ENCODE data around the gene UTP14A.
"Not testable (repeated sequence)": the region's sequence is repeated elsewhere in the genome, so short reads cannot be mapped to it uniquely, and the experiment has no call there.

Gene UTP14A

DNA sequence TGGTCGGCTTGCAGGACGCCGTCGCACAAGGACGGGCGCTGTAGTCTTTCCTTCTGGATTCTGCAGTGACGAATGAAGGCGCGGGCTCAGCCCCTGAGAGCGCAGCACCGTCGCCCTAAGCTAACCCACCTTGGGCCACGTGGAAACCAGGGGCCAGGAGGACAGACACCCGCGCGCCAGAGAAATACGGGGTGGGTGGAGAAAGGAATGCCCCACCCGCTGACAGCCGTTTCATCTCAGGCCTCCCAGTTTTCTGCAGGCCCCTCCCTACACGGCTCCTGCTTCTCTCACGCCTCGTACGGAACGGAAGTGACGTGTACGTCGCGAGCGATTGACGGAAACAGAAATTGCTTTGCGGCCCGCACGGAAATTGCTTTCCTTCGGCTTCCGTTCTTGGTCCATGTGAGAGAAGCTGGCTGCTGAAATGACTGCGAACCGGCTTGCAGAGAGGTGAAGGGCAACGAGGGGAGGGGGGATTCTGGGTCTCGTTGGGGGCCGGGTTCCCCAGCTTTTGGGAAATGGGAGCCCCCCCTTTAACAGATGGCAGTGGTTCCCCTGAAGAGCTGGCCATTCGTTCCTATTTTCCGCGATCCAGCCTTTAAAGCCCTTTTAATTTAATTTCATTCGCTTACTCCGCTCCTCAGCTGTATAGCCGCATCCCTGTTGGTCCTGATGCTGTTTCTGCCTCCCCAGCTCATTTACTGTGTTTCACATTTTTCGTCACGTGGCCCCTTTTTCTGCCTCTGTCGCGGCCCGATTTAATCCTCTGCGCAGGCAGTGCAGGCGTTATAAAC lies at the start of gene UTP14A:
Gene UTP14A, plus strand, starts transcription at position 378 of the 794 bp plus-strand sequence. Its CDS starts 47 bp downstream, at position 425.
- peak; percentile 98 for FAIRE-seq

DNA sequence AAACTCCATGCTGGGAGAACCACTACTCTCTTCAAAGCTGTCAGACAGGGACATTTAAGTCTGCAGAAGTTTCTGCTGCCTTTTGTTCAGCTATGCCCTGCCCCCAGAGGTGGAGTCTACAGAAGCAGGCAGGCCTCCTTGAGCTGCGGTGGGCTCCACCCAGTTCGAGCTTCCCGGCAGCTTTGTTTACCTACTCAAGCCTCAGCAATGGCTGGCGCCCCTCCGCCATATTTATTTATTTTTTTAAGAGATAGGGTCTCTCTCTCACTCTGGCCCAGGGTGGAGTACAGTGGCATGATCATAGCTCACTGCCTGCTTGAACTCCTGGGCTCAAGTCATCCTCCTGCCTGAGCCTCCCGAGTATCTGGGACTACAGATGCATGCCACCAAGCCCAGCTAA lies 46.8 kb upstream of the UTP14A start:
- not testable (repeated sequence) for FAIRE-seq

DNA sequence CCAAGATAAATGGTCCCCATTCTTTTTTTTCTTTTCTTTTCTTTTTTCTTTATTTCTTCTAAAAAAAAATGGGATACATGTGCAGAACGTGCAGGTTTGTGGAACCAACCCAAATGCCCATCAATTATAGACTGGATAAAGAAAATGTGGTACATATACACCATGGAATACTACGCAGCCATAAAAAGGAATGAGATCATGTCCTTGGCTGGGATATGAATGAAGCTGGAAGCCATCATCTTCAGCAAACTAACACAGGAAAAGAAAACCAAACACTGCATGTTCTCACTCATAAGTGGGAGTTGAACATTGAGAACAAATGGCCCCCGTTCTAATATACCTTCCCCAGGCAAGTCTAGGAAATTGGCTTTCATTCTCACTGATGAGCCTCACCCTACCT lies 39.6 kb upstream of the UTP14A start:
- not testable (repeated sequence) for FAIRE-seq

DNA sequence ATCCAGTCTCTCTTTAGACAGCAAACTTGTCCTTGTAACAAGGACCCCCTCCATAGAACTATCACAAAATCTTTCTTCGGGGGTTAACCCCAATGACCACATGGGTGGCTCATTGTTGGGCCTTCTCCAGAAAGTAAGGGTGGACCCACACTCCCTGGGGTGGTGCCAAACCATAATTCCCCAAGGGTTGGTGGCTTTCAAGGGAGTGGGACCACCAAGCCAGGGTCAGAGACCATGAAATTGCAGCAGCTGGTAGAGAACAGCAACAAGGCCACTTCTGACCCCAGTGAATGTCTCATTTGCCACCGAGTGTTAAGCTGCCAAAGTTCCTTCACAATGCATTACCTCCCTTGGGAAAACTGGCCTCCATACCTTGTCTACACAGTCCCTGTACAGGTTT lies 33.4 kb upstream of the UTP14A start:
- FAIRE-seq, result no peak

DNA sequence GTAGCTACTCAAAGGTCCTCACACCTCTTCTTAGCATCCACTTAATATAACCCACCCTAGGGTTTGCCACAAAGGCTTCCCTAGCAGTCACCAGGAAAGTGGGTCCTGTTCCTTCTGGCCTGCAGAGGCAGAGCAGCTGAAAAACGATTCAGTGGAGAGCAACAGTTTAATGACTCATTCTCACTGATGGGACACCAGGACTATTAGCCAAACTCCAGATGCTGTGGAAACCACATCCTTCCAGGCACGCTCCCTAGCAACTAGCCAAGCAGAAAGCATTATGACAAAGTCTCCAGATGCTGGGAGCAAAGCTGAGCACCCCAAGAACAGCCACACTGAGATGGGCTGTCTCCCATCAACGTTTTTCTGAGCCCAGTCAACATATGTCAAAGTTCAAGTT lies 30.3 kb upstream of the UTP14A start:
- no peak for FAIRE-seq

DNA sequence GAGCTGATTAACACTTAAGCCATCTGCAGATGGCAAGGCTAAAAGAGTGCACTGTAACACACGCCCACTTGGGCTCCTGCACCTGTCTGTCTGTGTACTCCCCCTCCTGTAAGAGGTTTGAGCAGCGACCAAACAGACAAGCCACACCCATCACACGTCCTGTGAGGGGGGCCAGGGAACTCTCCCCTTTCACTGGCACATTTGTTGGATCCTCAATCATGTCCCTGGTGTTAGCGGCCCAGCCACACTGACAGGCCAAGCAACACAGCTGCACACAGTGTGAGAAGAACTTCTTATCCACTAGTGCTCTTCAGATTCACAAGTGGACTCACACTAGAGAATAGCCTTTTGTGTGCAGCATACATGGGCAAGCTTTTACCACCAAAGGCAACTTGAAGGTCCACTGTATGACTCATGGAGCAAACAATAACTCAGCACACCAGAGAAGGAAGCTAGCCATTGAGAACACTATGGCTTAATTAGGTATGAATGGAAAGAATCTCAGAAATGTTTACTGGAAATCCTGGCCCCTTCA lies 29.1 kb upstream of the UTP14A start:
- FAIRE-seq, result no peak

GRCh38 chrX:129877401-129877800 lies 28.6 kb upstream of the UTP14A start:
- FAIRE-seq, result no peak

DNA sequence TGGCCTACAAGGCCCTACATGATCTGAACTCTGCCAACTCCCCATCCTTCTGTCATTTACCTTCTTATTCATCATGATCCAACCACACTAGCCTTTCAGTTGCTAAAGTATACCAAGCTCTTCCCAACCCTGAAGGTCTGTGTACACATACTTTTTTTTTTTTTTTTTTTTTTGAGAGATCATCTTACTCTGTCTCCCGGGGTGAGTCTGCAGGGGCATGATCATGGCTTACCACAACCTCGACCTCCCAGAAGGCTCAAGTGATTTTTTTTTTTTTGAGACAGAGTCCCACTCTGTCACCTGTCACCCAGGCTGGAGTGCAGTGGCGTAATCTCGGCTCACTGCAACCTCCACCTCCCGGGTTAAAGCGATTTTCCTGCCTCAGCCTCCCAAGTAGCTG lies 5.9 kb upstream of the UTP14A start:
- no peak for FAIRE-seq

DNA sequence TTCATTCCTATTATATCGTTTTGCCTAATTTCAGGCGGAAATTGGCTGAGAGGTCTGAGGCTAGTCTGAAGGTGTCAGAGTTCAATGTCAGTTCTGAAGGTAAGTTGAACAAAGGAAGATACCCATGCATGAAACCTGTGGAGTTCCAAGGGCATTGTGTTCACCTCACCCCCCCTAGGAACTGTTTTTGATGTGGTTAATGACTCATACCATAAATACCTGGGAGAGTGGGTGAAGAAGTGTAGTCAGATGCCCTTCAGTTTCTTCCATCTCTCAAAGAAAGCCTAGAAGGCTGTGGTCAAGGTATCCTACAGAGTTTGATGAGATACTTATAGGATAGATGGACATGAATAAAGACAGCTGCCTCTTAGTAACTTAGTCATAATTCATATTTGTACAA lies 2.7 kb downstream of the UTP14A start:
- FAIRE-seq, result no peak

DNA sequence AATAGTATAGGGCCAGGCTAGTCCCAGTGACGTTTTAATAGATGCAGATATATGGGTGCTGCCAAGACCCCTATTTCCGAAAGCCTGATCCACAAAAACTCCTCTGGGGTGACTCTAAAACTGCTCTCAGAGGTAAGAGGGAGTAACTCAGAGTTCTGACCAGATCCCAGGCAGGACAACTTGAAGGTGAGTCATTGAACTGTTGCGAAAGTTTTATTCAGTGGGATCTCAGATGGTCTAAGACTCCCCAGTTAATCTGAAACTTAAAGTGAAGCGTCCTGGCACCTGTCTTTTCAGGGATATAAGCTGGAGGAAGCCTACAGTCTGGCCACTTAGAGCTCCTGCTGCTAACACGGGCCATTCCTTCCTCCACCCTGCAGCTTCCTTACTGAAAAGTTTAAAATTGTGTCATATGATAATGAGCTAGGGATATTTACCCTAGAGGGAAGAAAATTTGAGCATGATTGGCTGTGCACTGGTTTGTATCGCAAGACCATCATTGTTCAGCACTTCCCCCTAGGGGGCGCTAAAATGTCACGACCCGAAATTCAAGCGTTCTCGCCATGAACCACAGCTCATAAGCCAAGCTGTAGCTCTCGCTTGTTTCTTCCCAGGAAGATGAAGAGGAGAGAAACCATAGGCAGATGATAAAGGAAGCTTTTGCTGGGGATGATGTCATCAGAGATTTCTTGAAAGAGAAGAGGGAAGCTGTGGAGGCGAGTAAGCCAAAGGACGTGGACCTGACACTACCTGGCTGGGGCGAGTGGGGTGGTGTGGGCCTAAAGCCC lies 19.5 kb downstream of the UTP14A start:
- peak; percentile 96 for FAIRE-seq

GRCh38 chrX:129930941-129931410 lies 25.0 kb downstream of the UTP14A start:
- no peak for FAIRE-seq

- peak; percentile 87 for FAIRE-seq
Observed at GRCh38 chrX:129931411-129932015, 25.5 kb downstream of the UTP14A start.

GRCh38 chrX:129932016-129932820 lies 26.3 kb downstream of the UTP14A start:
- FAIRE-seq, result no peak

DNA sequence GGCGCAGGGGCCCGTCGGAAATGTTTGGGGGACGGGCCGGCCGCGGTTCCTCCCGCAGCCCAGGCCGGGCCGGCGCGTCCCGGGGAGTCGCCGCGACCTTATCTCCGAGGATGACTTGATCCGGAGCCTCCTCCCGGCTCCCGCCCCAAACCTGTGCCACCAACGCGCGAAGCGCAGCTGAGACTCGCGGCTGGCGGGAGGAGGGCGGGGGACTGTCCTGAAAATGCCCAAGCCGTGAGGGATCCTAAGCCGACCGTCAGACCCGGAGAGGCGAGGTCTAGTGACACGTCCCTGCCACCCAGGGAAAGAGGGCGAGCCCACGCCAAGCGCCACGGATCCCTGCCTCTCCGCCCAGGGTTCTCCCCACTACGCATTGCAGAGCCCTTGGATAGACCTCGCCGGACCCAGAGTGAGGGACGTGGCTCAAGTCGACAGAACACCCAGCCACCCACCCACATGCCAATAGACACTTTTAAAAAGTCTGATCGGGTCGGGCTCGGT lies 26.9 kb downstream of the UTP14A start:
- no peak for FAIRE-seq

- FAIRE-seq, result no peak
Observed at GRCh38 chrX:129933700-129934099, 27.7 kb downstream of the UTP14A start.

GRCh38 chrX:129934461-129934860 lies 28.5 kb downstream of the UTP14A start:
- no peak for FAIRE-seq

- FAIRE-seq, result no peak
Observed at GRCh38 chrX:129934952-129935351, 29.0 kb downstream of the UTP14A start.

GRCh38 chrX:129938081-129938480 lies 32.1 kb downstream of the UTP14A start:
- FAIRE-seq, result no peak

DNA sequence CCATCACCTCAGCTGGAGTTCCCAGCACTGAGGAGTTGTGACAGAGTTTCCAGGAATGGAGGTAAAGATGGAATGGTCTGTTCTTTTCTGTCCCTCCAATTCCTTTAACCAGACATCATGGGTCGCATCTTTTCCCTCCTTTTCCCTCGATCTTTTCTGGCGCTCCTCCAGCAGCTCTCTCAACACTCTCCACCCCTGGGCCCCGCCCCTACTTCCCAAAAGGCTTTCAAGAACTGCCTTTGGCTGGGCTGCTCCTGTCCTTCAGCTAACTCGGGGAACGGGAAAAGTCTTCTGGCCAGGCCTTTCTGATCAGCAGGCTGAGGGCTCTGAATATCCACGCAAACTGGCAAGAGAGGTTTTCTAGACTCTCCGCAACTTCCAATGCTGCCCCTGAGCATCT lies 34.0 kb downstream of the UTP14A start:
- no peak for FAIRE-seq

DNA sequence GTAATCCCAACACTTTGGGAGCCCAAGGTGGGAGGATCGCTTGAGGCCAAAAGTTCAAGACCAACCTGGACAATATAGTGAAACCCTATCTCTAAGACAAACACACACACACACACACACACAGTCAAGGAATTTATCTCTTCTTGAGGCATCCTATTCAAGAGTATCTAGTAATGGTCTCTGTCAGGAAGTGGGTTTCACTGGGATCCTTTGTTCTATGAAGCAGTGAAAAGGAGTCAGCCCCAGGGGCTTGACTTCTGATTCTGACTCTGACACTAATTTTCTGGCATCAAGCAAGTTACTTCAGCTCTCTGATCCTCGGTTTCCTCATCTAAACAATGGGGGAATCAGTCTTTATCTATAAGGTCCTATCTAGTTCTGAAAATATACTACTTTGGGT lies 34.8 kb downstream of the UTP14A start:
- no peak for FAIRE-seq

GRCh38 chrX:129945131-129945530 lies 39.2 kb downstream of the UTP14A start:
- FAIRE-seq, result no peak

DNA sequence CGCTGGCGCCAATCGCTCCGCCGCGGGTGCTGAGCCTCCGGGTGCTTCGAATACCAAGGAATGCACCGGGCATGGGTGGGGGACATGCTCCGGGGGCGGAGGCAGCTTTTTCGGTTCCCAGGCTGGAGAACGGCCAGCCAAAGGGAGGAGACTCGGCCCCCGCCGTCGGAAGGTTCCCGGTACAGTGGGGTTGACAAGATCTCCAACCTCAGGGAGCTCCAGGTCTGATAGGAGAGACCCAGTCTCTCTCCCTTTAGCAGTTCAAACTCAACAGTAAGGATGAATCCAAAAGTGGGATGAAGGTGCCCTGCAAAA lies 47.3 kb downstream of the UTP14A start:
- FAIRE-seq, result no peak

All from G401.6 (cell line).